Measurements from ENCODE around the gene PKP3. TPM values are rescaled to one million over a fixed set of nuclear protein-coding genes. Genes with fewer than 3 reads are reported as not detected.

The PKP3 gene
- polyA plus RNA-seq, 1 of the 3 experiments (the other 2 are of a cell fraction), result 1.4 TPM

- peaks cover 0 to 12% of the 10 kb centered on the region in 2 experiments; a peak in 1 of 4 replicates for H3K4me1 ChIP-seq (ENCODE audit: control insufficient read depth in 1 of 2, insufficient read depth in 2 of 2, low read depth in 1 of 2, low read length in 1 of 2)
- no peaks in the 10 kb centered on the region for H4K20me1 ChIP-seq (ENCODE audit: insufficient read depth)
- H3K4me2 ChIP-seq, result no peak overlapping the region
- H2AFZ ChIP-seq (ENCODE audit: low read depth), result no peak overlapping the region
- no peaks in the 10 kb centered on the region for H3K36me3 ChIP-seq (replicated peaks in 1 of 2; ENCODE audit: control insufficient read depth in 1 of 2, insufficient read depth in 2 of 2, low read length in 1 of 2)
- no peak overlapping the region for H3K4me3 ChIP-seq (ENCODE audit: low read depth in 2 of 2, low read length in 1 of 2)
- WGBS (ENCODE audit: low lambda C conversion rate), result 45% methylated on average over 8 of the region's 13 CpGs
- H3K27me3 ChIP-seq (ENCODE audit: insufficient read depth), result peaks cover 9% of the 10 kb centered on the region; the same call in 1 of the 2 replicates
- TF ChIP-seq GATA2 (CRISPR knock-in tag; IDR thresholded peaks at IDR 0.05) (no peak), SIN3A (IDR thresholded peaks at IDR 0.05; ENCODE audit: borderline replicate concordance, low read depth, low read length) (no peak), RXRA (IDR thresholded peaks at IDR 0.05; ENCODE audit: borderline replicate concordance, low read depth) (no peak), NRF1 (IDR thresholded peaks at IDR 0.05; ENCODE audit: low read depth, low read length) (no peak), EP300 (IDR thresholded peaks at IDR 0.05; ENCODE audit: borderline replicate concordance in 1 of 2, low read depth in 1 of 2, low read length in 1 of 2) (no peak), RFX5 (IDR thresholded peaks at IDR 0.05; ENCODE audit: low read length) (no peak), MAX (IDR thresholded peaks at IDR 0.05; ENCODE audit: low read depth) (no peak), TEAD4 (IDR thresholded peaks at IDR 0.05; ENCODE audit: borderline replicate concordance, insufficient read depth) (no peak), RAD21 (IDR thresholded peaks at IDR 0.05; ENCODE audit: low read length) (no peak), FOXJ3 (CRISPR knock-in tag; IDR thresholded peaks at IDR 0.05) (no peak), TCF12 (IDR thresholded peaks at IDR 0.05) (no peak), FOXM1 (IDR thresholded peaks at IDR 0.05; ENCODE audit: low read depth) (no peak), FOSL2 (IDR thresholded peaks at IDR 0.05; ENCODE audit: borderline replicate concordance, low read depth) (no peak), EZH2phosphoT487 (IDR thresholded peaks at IDR 0.05; ENCODE audit: borderline replicate concordance, low read depth) (no peak), CHD2 (IDR thresholded peaks at IDR 0.05; ENCODE audit: low read length, partially characterized antibody) (no peak), ELF1 (IDR thresholded peaks at IDR 0.05) (no peak)
- H3K27ac ChIP-seq (ENCODE audit: low read depth in 2 of 2, low read length in 1 of 2), result no peak overlapping the region
- H3F3A ChIP-seq (replicated peaks; ENCODE audit: insufficient read depth), result no peaks in the 10 kb centered on the region
- POLR2A ChIA-PET, result no interaction called here
- no peak overlapping the region for H3K9ac ChIP-seq
- peak; percentile 37 for DNase-seq
- H3K9me3 ChIP-seq, result no peaks in the 10 kb centered on the region
- no peaks in the 10 kb centered on the region for H3K9me2 ChIP-seq
- no peaks in the 10 kb centered on the region for H3K79me2 ChIP-seq (ENCODE audit: insufficient read depth)
- CTCF ChIA-PET, result interaction anchor here (0.9 to 1.3 kb wide), 4 partner anchors 9 to 44 kb away, joined by 3 to 4 read pairs (median 4); no protein-coding TSS in a partner anchor
These were observed 47.0 kb downstream of the PKP3 start for GRCh38 chr11:441043-441417.

GRCh38 chr11:441418-442274, 47.6 kb downstream of the PKP3 start, which contains the start of gene ANO9:
ANO9 (minus strand) TSS chr11:442011; CDS start chr11:441926, 85 bp downstream.
- Histone ChIP-seq H3K27ac (ENCODE audit: low read depth in 2 of 2, low read length in 1 of 2) (no peak within 1 kb of the TSS; a peak in 1 of 4 replicates), H3K9ac (no peak within 1 kb of the TSS), H3K36me3 (replicated peaks in 1 of 2; ENCODE audit: control insufficient read depth in 1 of 2, insufficient read depth in 2 of 2, low read length in 1 of 2) (no peaks in the 10 kb centered on the region), H3K4me1 (ENCODE audit: control insufficient read depth in 1 of 2, insufficient read depth in 2 of 2, low read depth in 1 of 2, low read length in 1 of 2) (peaks cover 0 to 12% of the 10 kb centered on the region in 2 experiments; a peak in 1 of 4 replicates), H3F3A (replicated peaks; ENCODE audit: insufficient read depth) (no peaks in the 10 kb centered on the region), H3K4me2 (no peak within 1 kb of the TSS), H3K27me3 (ENCODE audit: insufficient read depth) (peaks cover 9% of the 10 kb centered on the region; the same call in 1 of the 2 replicates), H3K4me3 (ENCODE audit: low read depth in 2 of 2, low read length in 1 of 2) (no peak within 1 kb of the TSS), H4K20me1 (ENCODE audit: insufficient read depth) (no peaks in the 10 kb centered on the region), H3K79me2 (ENCODE audit: insufficient read depth) (no peaks in the 10 kb centered on the region), H3K9me2 (no peaks in the 10 kb centered on the region), H2AFZ (ENCODE audit: low read depth) (no peak within 1 kb of the TSS), H3K9me3 (no peaks in the 10 kb centered on the region)
- DNase-seq, result peak; percentile 68
- WGBS (ENCODE audit: low lambda C conversion rate), result 6% methylated on average over 6 of the region's 35 CpGs
- no peak for TF ChIP-seq JUND (IDR thresholded peaks at IDR 0.05)
- TF ChIP-seq EP300 (IDR thresholded peaks at IDR 0.05; ENCODE audit: borderline replicate concordance in 1 of 2, low read depth in 1 of 2, low read length in 1 of 2), result no peak
- TF ChIP-seq CHD2 (IDR thresholded peaks at IDR 0.05; ENCODE audit: low read length, partially characterized antibody), result no peak
- TF ChIP-seq TCF12 (IDR thresholded peaks at IDR 0.05), result no peak
- no peak for TF ChIP-seq SIN3A (IDR thresholded peaks at IDR 0.05; ENCODE audit: borderline replicate concordance, low read depth, low read length)
- TF ChIP-seq REST (IDR thresholded peaks at IDR 0.05; ENCODE audit: low read depth, low read length), result no peak
- no peak for TF ChIP-seq FOSL2 (IDR thresholded peaks at IDR 0.05; ENCODE audit: borderline replicate concordance, low read depth)
- CTCF ChIA-PET, result interaction anchor here (0.9 to 1.3 kb wide), 4 partner anchors 12 to 44 kb away, joined by 3 to 4 read pairs (median 3); no protein-coding TSS in a partner anchor
- POLR2A ChIA-PET, result no interaction called here
